ENCODE measurements around the gene OSCP1.
A peak's percentile ranks its signal among the peaks of the same experiment; 100 is the strongest.

The OSCP1 gene

GRCh38 chr1:36400825-36401601 lies 49.2 kb downstream of the OSCP1 start:
- DNase-seq, result no peak

DNA sequence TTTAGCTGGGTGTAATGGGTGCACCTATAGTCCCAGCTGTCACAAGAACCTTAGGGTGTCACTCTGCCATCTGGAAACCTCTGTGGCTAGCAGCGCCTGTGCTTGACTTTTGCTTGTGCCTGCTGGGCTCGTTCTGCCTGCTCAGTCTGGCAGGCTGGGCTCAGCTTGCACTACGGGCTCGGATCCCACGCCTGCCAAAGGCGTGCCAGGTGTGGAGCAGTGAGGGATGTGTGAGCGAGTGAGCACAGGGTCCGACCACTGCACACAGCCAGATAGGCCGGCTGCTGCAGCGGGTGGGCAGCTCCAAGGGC lies 49.8 kb downstream of the OSCP1 start:
- no peak for DNase-seq

DNA sequence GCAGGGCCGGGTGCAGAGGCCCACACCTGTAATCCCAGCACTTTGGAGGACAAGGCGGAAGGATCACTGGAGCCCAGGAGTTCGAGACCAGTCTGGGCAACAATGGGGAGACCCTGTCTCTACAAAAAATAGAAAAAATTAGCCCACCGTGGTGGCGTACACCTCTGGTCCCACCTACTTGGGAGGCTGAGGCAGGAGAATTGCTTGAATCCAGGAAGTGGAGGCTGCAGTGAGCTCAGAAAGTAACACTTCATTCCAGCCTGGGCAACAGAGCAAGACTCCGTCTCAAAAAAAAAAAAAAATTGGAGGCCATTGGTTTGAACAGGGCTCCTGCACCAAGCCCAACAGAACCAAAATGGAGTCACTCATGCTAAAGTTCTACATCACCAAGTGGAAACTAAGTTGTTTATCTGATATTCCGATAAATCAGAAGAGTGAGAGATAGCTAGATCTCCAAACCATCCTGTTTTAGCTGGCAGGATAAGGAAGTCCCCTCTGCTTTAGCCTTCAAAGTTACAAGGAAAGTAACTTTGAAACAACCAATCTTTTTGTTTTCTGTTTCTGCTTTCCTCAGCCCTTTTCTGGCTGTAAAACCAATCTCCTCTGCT lies 51.8 kb downstream of the OSCP1 start:
- DNase-seq, result no peak

DNA sequence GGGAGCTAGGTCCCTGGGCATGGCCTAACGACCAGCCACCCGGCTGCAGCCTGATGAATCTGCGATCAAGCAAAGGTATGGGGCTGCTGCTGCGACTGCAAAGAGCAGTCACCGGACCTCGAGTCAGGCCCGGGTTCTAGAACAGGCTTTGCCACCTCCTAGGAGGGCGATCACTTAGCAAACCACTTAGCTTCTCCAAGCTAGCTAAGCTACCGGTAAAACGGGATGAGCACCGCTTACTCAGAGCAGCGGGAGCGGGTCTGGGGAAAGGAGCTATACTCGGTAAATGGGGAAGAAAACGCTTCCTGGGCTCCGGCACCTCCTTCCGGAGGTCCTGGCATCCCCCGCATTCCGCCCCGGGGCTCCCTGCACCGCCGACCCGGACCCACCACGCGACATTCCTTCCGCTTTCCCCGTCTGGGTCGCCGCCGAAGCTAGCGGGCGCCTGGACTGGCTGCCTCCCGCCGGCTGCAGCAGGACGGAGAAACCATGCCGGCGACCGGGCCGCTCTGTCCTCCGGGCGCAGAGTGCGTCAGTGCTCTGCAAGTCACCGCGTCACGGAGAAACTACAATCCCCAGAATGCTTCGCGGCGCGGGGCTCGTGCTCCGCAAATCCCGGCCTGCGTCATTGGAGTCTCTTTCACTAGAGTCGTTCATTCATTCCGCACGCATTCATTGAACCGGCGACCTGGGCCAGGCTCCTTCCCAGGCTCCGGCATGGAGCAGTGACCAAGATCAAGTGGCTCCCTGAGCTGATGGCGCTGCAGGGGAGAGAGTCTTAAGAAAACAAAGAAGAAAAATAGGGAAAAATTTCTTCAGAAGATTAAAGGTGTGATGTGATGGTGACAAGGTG lies 52.6 kb downstream of the OSCP1 start, which contains the start of gene LSM10:
LSM10 (minus strand) TSS at position 531 of the 853 bp plus-strand sequence. CDS start 3,779 bp downstream, outside the sequence.
- DNase-seq, result peak; percentile 8

DNA sequence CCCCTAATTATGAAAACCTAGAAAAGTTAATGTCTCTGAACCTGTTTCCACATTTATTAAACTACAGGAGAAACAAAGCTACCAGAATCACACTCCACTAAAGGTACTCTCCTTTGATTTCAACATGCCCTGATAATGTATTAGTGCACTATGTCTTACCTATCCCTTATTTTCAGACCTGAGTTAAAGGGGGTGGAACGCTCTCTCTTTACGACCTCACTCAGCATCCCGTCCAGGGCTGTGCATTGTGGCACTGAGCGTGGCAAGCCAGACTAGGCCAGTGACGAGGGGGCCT lies 53.2 kb downstream of the OSCP1 start:
- DNase-seq, result no peak

GRCh38 chr1:36396359-36396758 lies 53.9 kb downstream of the OSCP1 start:
- no peak for DNase-seq

DNA sequence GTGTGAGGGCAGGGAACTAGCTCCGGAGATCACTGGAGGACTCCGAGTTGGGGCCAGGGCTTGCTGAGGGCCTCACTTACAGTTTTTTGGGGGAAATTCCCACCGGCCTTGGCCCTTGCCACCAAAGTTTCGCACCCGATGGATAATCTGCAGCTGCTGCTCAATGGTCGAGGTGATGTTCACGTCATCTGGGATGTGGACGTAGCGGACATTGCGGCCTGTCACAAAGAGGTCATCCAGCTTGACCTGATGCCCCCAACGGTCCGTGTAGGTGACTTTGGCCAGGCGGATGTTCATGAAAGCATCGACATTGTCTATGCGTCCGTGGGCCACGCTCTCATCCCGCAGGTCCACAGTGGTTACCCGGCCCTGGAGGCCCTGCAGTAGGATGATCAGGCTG lies 56.6 kb downstream of the OSCP1 start:
- DNase-seq, result no peak

GRCh38 chr1:36392836-36393235 lies 57.4 kb downstream of the OSCP1 start:
- no peak for DNase-seq

- no peak for DNase-seq
Observed at GRCh38 chr1:36391271-36391670, 59.0 kb downstream of the OSCP1 start.

DNA sequence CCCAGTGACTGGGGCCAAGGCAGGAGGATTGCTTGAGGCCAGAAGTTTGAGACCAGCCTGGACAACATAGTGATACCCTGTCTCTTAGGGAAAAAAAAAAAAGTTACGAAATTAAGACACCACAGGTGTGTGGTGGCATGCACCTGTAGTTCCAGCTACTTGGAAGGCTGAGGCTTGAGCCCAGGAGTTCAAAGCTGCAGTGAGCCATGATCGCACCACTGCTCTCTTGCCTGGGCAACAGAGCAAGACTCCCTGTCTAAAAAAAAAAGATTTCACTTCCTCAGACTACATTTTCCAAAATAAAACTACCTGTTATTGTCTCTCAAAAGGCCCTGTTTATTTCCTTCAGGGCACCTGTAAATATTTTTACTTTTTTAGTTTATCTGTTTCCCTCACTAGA lies 59.8 kb downstream of the OSCP1 start:
- no peak for DNase-seq

DNA sequence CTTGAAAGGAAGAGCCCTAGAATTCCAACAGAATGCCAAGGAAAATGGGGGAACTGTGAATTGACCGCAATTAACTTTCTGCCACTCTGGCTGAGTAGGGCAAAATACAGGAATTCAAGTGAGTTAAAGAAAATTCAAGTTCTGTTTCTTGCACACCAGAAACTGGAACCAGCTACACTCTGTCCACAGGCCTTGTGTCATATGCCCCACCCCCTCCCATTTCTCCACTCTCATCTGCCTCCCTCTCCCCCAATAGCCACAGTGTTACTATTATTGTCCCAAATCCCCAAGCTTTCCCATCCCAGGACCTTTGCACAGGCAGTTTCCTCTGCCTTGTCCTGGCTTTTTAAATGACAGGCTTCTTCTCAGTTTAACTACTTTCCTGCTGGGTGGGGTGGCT lies 60.3 kb downstream of the OSCP1 start:
- no peak for DNase-seq

DNA sequence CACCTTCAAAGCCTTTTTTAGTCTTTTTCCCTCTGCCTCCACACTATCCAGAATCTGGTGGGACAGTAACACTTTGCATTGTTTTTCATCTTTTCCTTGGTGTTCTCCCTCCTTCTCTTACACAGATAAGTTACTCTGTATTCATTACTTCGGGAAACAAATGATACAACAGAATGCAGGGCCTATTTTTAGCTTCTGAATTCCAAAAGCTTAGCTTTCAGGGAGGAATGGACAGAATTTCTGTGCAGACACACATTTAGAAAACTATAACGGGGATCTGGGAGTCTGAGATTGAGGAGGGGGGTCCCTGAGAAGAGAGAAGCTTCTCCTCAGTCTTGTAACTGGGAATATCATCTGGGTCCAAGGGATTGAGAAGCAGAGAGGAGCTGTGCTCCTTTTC lies 61.0 kb downstream of the OSCP1 start:
- DNase-seq, result no peak

DNA sequence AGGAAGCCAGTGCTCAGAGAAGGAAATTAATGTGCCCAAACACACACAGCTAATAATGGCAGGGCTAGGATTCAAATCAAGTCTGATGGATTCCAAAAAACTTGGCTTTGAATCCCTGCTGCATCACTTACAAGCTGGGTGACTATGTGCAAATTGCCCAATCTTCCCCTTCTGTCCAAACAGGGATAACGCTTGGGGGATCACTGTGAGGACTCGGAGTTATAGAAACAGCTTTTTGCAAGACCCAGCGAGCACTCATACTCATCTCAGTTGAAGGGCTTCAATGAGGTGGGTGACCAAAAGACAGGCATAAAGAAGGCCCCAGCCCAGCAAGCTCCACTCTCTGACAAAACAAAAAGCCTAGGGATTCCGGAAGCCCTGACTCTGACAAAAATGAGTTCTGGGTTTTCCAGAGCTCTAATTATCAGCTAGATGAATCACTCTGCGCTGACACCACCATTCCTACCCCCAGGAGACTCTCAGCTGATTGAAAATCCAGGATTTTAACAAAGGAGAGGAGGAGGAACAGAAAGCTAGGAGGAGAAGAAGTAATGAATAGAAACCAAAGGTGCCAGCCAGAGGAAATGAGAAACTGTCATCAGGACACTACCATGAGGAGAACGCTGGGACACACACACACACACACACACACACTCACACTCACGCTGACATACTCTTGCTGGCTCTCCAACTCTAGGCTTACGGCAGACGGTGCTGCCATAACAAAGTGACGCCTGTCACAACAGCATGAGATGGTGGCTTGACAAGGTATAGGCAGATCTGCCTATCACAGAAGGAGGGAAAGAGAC lies 62.9 kb downstream of the OSCP1 start:
- DNase-seq, result no peak

DNA sequence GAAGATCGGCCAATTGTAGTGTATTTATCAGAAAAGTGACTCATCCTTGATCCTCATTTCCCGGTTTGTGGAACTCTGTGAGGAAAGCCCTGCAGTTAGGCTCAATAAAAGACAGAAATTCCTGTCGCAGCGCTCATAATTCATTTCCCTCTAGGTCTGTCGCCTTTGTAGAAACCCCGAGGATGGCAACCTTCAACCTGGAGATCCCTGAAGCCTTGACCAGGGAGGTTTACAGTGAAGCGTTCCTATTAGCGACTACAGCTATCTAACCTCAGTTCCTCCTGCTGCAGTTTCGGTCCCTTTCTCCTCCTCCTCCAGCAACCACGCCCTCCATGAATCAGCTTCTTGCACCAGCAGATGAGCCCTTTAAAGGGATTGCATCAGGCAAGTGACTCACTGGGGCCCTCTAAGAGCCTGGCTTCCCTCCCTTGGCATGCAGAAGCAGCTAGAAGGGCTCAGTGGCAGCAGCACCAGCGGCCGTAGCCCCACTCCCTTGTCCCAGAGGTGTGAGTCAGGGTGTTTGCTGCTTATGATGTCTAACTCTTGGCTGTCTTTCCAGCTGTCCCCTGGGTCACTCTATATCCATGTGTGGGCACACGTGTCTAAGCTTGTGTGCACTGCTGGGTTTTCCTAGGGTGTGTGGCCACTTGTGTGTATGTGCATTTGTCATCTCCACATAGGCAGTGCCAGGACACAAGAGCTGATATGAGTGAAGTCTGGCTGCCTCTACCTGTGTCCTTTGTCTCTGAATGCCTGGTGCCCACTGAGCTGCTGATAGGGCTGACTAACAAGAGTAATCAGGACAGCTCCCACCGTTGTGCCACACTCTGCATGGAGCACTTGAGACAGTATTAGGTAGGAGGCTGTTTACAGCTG lies 63.7 kb downstream of the OSCP1 start:
- peak; percentile 79 for DNase-seq

- DNase-seq, result peak; percentile 87
Observed at GRCh38 chr1:36385410-36386264, 64.6 kb downstream of the OSCP1 start, which contains the start of gene STK40. STK40 (minus strand) TSS chr1:36385924; CDS start chr1:36361332, 24,592 bp downstream.

DNA sequence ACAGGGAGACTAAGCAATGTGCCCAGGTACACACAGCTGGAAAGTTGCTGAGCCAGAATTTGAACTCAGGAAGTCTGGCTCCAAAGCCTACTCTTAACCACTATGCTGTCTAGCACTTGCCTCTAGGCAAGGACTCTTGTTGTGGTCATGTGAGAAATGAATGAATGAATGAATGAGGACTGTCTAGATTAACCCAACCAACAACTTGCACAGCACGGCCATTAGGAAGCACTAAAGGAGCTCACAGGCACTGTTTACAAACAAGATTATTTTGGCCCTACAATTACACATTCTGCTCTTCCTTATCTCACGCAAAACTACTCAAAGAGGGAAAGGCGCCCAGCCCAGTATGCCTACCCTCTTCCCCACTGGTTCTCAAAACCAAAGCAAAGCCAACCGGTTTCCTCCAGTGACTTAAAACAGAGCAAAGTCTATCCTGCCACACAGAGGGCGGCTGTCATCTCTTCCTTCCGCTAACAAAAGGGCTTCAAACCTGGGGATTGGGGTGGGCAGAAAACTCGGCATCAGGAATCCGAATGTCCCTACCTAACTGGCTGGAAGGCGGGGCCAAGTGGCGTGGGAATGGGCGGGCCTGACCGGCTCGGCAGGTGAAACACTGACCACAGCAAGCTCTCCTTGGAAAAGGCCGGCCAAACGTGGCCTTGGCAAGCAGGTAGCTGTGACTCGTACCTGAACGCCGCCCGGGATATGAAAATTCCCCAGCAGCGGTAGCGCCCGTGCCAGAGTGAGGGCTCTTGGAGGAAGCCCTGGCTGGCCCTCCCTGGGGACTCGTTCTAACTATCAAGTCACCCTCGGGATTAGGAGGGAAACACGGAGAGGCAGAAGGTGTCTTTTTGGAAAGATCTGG lies 65.5 kb downstream of the OSCP1 start:
- DNase-seq, result no peak

DNA sequence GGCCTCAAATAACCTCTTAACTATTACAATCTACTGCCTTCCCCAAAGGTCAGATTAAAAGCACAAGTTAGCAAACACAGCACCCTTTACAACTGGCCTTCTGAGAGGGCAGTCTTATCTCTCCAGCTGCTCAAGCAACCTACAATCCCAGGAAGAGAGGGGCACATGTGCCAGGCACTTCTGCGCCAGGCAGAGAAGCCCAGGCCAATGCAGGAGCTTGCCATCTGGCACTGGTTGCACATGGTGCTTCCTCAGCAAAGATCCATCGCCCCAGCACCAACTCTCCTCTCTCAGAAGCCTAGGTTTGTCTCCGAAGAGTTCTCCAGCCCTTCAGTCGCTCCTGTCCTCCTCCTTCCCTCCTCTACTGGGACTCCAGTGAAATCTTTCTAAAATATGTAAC lies 67.0 kb downstream of the OSCP1 start:
- DNase-seq, result no peak

DNA sequence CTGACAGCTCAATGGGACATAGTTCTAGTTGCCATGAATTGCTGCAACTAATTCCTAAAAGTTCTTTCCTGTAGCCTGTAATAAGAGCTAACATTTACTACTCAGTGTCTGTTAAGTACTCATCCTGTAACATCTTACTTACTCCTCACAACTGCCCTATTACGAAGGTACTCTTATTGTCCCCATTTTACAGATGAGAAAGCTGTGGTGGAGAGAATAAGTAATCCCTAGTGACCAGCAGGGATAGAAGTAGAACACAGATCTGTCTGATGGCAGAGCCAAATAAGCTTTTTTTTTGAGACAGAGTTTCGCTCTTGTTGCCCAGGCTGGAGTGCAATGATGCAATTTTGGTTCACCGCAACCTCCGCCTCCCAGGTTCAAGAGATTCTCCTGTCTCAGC lies 67.6 kb downstream of the OSCP1 start:
- DNase-seq, result no peak

GRCh38 chr1:36382231-36382630 lies 68.0 kb downstream of the OSCP1 start:
- no peak for DNase-seq

DNA sequence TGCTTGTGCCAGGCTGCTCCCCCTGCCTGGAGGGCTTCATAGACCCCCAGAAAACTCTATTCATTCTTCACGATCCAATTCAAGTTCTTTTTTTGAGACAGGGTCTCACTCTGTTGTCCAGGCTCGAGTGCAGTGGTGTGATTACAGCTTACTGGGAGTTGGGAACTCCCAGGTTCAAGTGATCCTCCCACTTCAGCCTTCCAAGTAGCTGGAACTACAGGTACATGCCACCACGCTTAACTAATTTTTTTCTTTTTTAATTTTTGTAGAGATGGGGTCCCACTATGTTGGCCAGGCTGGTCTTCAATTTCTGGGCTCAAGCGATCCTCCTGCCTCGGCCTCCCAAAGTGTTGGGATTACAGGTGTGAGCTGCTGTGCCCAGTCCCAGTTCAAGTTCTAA lies 68.8 kb downstream of the OSCP1 start:
- DNase-seq, result no peak

Measured in NCI-H1436 treated with DMSO at 0.1 percent for 48 hours (cell line).